Measurements from ENCODE around the gene ESRRA. TPM values are rescaled to one million over a fixed set of nuclear protein-coding genes. Genes with fewer than 3 reads are reported as not detected.

The ESRRA gene
- total RNA-seq, 4 donors from 2014 or later: 151 to 460 (median 341) TPM

GRCh38 chr11:64349025-64349387, 43.7 kb downstream of the ESRRA start:
- H3K27me3 ChIP-seq: no peaks in the 10 kb centered on the region
- H3K9me3 ChIP-seq: no peaks in the 10 kb centered on the region
- no peak overlapping the region for H3K27ac ChIP-seq
- TF ChIP-seq POLR2A (IDR thresholded peaks at IDR 0.05): no peak
- no peak for TF ChIP-seq CTCF (IDR thresholded peaks at IDR 0.05)
- no peaks in the 10 kb centered on the region for H3K36me3 ChIP-seq
- H3K4me3 ChIP-seq: no peak overlapping the region
- no peak for DNase-seq
- H3K4me1 ChIP-seq: no peaks in the 10 kb centered on the region

GRCh38 chr11:64349404-64349803, 44.1 kb downstream of the ESRRA start:
- H3K27me3 ChIP-seq: no peaks in the 10 kb centered on the region
- DNase-seq: no peak
- no peaks in the 10 kb centered on the region for H3K4me1 ChIP-seq
- H3K4me3 ChIP-seq: no peak overlapping the region
- H3K36me3 ChIP-seq: no peaks in the 10 kb centered on the region
- TF ChIP-seq CTCF (IDR thresholded peaks at IDR 0.05): no peak
- TF ChIP-seq POLR2A (IDR thresholded peaks at IDR 0.05): no peak
- H3K27ac ChIP-seq: no peak overlapping the region
- no peaks in the 10 kb centered on the region for H3K9me3 ChIP-seq

GRCh38 chr11:64351136-64351631, 45.9 kb downstream of the ESRRA start:
- H3K9me3 ChIP-seq: no peaks in the 10 kb centered on the region
- H3K4me1 ChIP-seq: peaks cover 0 to 15% (median 0%) of the 10 kb centered on the region in 4 donors
- no peak for DNase-seq
- H3K27ac ChIP-seq: no peak overlapping the region
- no peaks in the 10 kb centered on the region for H3K27me3 ChIP-seq
- no peak for TF ChIP-seq CTCF (IDR thresholded peaks at IDR 0.05)
- no peak for TF ChIP-seq POLR2A (IDR thresholded peaks at IDR 0.05)
- H3K4me3 ChIP-seq: no peak overlapping the region
- H3K36me3 ChIP-seq: no peaks in the 10 kb centered on the region

DNA sequence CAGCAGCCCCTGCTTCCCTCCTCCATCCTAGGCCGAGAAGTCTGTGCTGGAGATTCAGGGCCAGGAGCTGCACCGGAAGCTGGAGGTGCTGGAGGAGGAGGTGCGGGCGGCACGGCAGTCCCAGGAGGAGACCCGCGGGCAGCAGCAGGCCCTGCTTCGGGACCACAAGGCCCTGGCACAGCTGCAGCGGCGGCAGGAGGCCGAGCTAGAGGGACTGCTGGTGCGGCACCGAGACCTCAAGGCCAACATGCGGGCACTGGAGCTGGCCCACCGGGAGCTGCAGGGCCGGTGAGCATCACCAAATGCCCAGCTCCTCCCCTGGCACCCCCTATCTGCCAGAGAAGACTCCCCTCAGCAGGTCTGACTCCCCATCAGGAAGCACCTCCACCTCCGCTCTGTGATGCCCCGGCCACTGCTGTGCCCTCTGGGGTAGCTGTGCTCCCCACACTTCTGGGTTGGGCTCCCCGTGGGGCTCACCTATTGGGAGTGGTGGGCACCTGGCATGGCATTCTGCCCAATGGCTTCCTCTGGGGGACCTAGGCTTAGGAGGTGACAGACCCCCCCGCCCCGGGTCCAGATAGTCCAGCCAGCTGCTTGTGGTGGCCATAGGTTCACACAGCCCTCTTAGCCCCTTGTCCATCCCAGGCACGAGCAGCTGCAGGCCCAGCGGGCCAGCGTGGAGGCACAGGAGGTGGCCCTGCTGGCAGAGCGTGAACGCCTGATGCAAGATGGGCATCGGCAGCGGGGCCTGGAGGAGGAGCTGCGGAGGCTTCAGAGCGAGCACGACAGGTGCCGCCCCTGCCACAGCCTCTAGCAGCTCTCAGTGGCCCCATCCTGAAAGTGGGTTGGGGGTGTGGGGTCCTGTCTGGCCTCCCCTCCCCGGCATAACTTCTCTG, 47.0 kb downstream of the ESRRA start:
- peaks cover 0 to 17% (median 0%) of the 10 kb centered on the region in 4 donors for H3K4me1 ChIP-seq
- no peaks in the 10 kb centered on the region for H3K36me3 ChIP-seq
- H3K4me3 ChIP-seq: no peak overlapping the region
- H3K27me3 ChIP-seq: no peaks in the 10 kb centered on the region
- no peaks in the 10 kb centered on the region for H3K9me3 ChIP-seq
- TF ChIP-seq POLR2A (IDR thresholded peaks at IDR 0.05) (no peak), CTCF (IDR thresholded peaks at IDR 0.05) (no peak)
- H3K27ac ChIP-seq: no peak overlapping the region
- DNase-seq: peak in 1 of 3 donors; percentile 48

DNA sequence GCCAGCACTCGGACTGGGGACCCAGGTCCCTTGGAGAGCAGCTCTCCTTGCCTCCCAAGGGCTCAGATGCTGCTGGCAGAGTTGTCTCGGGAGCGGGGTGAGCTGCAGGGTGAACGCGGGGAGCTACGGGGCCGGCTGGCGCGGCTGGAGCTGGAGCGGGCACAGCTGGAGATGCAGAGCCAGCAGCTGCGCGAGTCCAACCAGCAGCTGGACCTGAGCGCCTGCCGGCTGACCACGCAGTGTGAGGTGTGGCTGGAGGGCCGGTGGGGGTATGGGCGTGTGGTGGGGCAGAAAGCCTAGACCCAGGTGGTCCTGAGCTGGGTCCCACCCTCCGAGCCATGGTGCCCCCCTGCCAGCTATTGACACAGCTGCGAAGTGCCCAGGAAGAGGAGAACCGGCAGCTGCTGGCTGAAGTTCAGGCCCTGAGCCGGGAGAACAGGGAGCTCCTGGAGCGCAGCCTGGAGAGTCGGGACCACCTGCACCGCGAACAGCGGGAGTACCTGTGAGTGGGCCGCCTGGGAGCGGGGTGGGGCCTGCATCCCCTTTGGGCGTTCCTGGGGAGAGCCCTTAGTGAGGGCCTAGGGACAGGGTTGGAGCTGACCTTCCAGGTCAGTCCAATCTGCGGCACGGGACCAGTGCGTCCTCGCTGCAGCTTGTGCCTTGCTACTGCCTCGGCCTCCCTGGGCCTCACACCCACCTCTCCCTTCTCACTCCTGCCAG, 47.8 kb downstream of the ESRRA start:
- Histone ChIP-seq H3K9me3 (no peaks in the 10 kb centered on the region), H3K36me3 (no peaks in the 10 kb centered on the region), H3K4me1 (peaks cover 3 to 25% (median 5%) of the 10 kb centered on the region in 4 donors), H3K27me3 (no peaks in the 10 kb centered on the region), H3K27ac (no peak overlapping the region), H3K4me3 (no peak overlapping the region)
- TF ChIP-seq POLR2A (IDR thresholded peaks at IDR 0.05): no peak
- no peak for TF ChIP-seq CTCF (IDR thresholded peaks at IDR 0.05)
- no peak for DNase-seq

Measured in Peyer's patch (tissue), 4 donors.